HCT116 (cell line): ENCODE data around the gene CARNS1. TPM values are rescaled to one million over a fixed set of nuclear protein-coding genes. Genes with fewer than 3 reads are reported as not detected.

Source experiments
- ATAC-seq: fragments of 200-7000 bp; cut with Tn5 transposase; 2 replicates; pipeline ENCODE4 v1.9.1; 2020; ENCODE audit warnings: mild to moderate bottlenecking, moderate library complexity
- BruUV-seq: library from RNA; stranded (reverse); fragments of 400-500 nt; replicated peaks from 2 replicates; lab custom pipeline; 2021; lab: Mats Ljungman, UMichigan
- CTCF ChIA-PET: fragments of 300-600 bp; sonication (Branson Sonifier 250); formaldehyde crosslinking; loops from one replicate; lab custom pipeline; 2021; ENCODE audit warnings: antibody characterized with exemption; lab: Charles Lee
- POLR2A ChIA-PET: fragments of 300-600, 350-600 bp; sonication (Branson Sonifier 250); formaldehyde crosslinking; loops from one replicate; lab custom pipeline; 2021; ENCODE audit warnings: antibody characterized with exemption; lab: Charles Lee
- RAD21 ChIA-PET, 2 experiments: fragments of 300-600 bp; sonication (Branson Sonifier 250); formaldehyde crosslinking; loops; one replicate each; lab custom pipeline; 2023; ENCODE audit warnings: low total read pairs in 2 of 2; ENCODE audit not compliant: uncharacterized antibody in 2 of 2, unreplicated experiment in 2 of 2, low non-redundant PET in 1 of 2; lab: Charles Lee
- DNase-seq: peaks from one replicate; pipeline ENCODE4 v3.0.0-alpha.2; 2010; ENCODE audit warnings: low read depth, low spot score
- H2AFZ ChIP-seq: fragments of 200-600 bp; shearing (Covaris generic), sonication (generic); 2 replicates; pipeline ENCODE4 v1.6.1; 2017; ENCODE audit warnings: low read depth, mixed run types, mixed read lengths, antibody characterized with exemption, low read length; ENCODE audit not compliant: poor library complexity, severe bottlenecking
- H3K27ac ChIP-seq: 2 replicates; pipeline ENCODE4 v1.5.1; 2012; ENCODE audit warnings: low read depth, low read length
- H3K27me3 ChIP-seq: fragments of 200-600 bp; sonication (generic); 2 replicates; pipeline ENCODE4 v1.6.1; 2016; ENCODE audit warnings: mixed run types, low read length, mixed read lengths; ENCODE audit not compliant: insufficient read depth
- H3K36me3 ChIP-seq, 2 experiments: fragments of 200-500 bp in 1 of 2; fragments of 200-600 bp in 1 of 2; sonication (Bioruptor generic) in 1 of 2; sonication (generic) in 1 of 2; 2 replicates each; pipeline versions ENCODE4 v1.5.1 to v1.6.1; 2014 to 2016; ENCODE audit warnings: low read length in 2 of 2, inconsistent platforms in 1 of 2, mixed read lengths in 1 of 2, mixed run types in 1 of 2; ENCODE audit not compliant: insufficient read depth in 2 of 2, control insufficient read depth in 1 of 2
- H3K4me1 ChIP-seq, 2 experiments: fragments of 200-600 bp in 1 of 2; sonication (generic) in 1 of 2; 2 replicates each; pipeline versions ENCODE4 v1.5.1 to v1.6.1; 2012 to 2017; ENCODE audit warnings: low read length in 2 of 2, inconsistent platforms in 1 of 2, mild to moderate bottlenecking in 1 of 2, mixed read lengths in 1 of 2, mixed run types in 1 of 2, moderate library complexity in 1 of 2; ENCODE audit not compliant: insufficient read depth in 2 of 2, control insufficient read depth in 1 of 2
- H3K4me2 ChIP-seq: fragments of 200-600 bp; sonication (generic); 2 replicates; pipeline ENCODE4 v1.6.1; 2017; ENCODE audit warnings: mixed run types, low read length, mixed read lengths
- H3K4me3 ChIP-seq, 2 experiments: fragments of 200-600 bp in 1 of 2; sonication (generic) in 1 of 2; replicated peaks in 1 of 2; 2 replicates each; pipeline ENCODE4 v1.5.1; 2011 to 2016; ENCODE audit warnings: low read length in 2 of 2, control low read depth in 1 of 2, low read depth in 1 of 2, mild to moderate bottlenecking in 1 of 2, mixed read lengths in 1 of 2, mixed run types in 1 of 2
- H3K79me2 ChIP-seq: fragments of 200-600 bp; sonication (generic); 2 replicates; pipeline ENCODE4 v1.6.1; 2017; ENCODE audit warnings: mild to moderate bottlenecking, mixed run types, low read length, moderate library complexity, mixed read lengths; ENCODE audit not compliant: insufficient read depth
- H3K9ac ChIP-seq: fragments of 200-600 bp; sonication (generic); 2 replicates; pipeline ENCODE4 v1.6.1; 2016; ENCODE audit warnings: low read length, mixed read lengths
- H3K9me2 ChIP-seq: fragments of 200-600 bp; sonication (generic), shearing (Covaris generic); 2 replicates; pipeline ENCODE4 v1.6.1; 2017; ENCODE audit warnings: mixed run types, mild to moderate bottlenecking, moderate library complexity; ENCODE audit not compliant: insufficient read depth
- H3K9me3 ChIP-seq, 2 experiments: fragments of 200-500 bp in 1 of 2; fragments of 200-600 bp in 1 of 2; sonication (Bioruptor generic) in 1 of 2; sonication (generic) in 1 of 2; 2 replicates each; pipeline ENCODE4 v1.6.1; 2014 to 2017; ENCODE audit warnings: low read length in 2 of 2, mixed read lengths in 2 of 2, inconsistent platforms in 1 of 2, low read depth in 1 of 2, mild to moderate bottlenecking in 1 of 2, mixed run types in 1 of 2, moderate library complexity in 1 of 2; ENCODE audit not compliant: control insufficient read depth in 1 of 2, insufficient read depth in 1 of 2
- H4K20me1 ChIP-seq: fragments of 200-600 bp; sonication (generic), shearing (Covaris generic); 2 replicates; pipeline ENCODE4 v1.6.1; 2017; ENCODE audit warnings: mixed run types, mild to moderate bottlenecking, moderate library complexity; ENCODE audit not compliant: insufficient read depth
- ATF3 ChIP-seq: IDR thresholded peaks from 2 replicates; pipeline ENCODE4 v1.6.1; 2012
- ELF1 ChIP-seq: IDR thresholded peaks from 2 replicates; pipeline ENCODE4 v1.6.1; 2012; ENCODE audit warnings: low read depth, borderline replicate concordance
- EZH2 ChIP-seq: fragments of 200-600 bp; sonication (generic); IDR thresholded peaks from 2 replicates; pipeline ENCODE4 v1.6.1; 2017; ENCODE audit warnings: antibody characterized with exemption, mixed run types
- MAX ChIP-seq: IDR thresholded peaks from 2 replicates; pipeline ENCODE4 v1.6.1; 2012
- POLR2A ChIP-seq: IDR thresholded peaks from 2 replicates; pipeline ENCODE4 v1.7.0; 2011; ENCODE audit warnings: borderline replicate concordance; ENCODE audit not compliant: insufficient read depth, insufficient read length; ENCODE audit errors: extremely low read depth
- REST ChIP-seq: IDR thresholded peaks from 2 replicates; pipeline ENCODE4 v1.6.1; 2012; ENCODE audit warnings: low read depth
- SP1 ChIP-seq: IDR thresholded peaks from 2 replicates; pipeline ENCODE4 v1.6.1; 2012; ENCODE audit warnings: low read depth
- SRF ChIP-seq: IDR thresholded peaks from 2 replicates; pipeline ENCODE4 v1.6.1; 2012; ENCODE audit warnings: low read depth
- TCF7L2 ChIP-seq: IDR thresholded peaks from 2 replicates; pipeline ENCODE4 v1.7.0; 2011; ENCODE audit warnings: borderline replicate concordance, inconsistent platforms; ENCODE audit not compliant: insufficient read depth, insufficient read length; ENCODE audit errors: extremely low read depth
- intact Hi-C: fragments of 100-400 bp; cut with micrococcal nuclease; formaldehyde crosslinking; loops from 2 replicates; pipeline ENCODE4 v1.10.0; 2022
- total RNA-seq: library from RNA; stranded (reverse); gene quantifications from one replicate; pipeline ENCODE4 v1.2.1, GENCODE V29; 2021; ENCODE audit not compliant: unreplicated experiment

The CARNS1 gene
- total RNA-seq, 1 experiment from 2014 or later, result 1.0 TPM

- ChIA-PET CTCF (interaction anchor here (0.7 to 1.5 kb wide), 3 partner anchors 14 to 233 kb away, joined by 3 to 8 read pairs (median 4); partner anchors contain the start of gene PPP1CA), POLR2A (interaction anchor here (1.0 to 2.1 kb wide), 2 partner anchors 14 to 33 kb away, joined by 3 to 7 read pairs; partner anchors contain the start of gene PPP1CA), RAD21 (no interaction called here)
- no peak overlapping the region for H3K27ac ChIP-seq
- H3K9me3 ChIP-seq, result no peaks in the 10 kb centered on the region
- H3K4me3 ChIP-seq, result no peak overlapping the region
- ATAC-seq, result no peak
- no TSS peak for BruUV-seq
- H3K9ac ChIP-seq, result no peak overlapping the region
- H4K20me1 ChIP-seq, result no peaks in the 10 kb centered on the region
- no peaks in the 10 kb centered on the region for H3K9me2 ChIP-seq
- H2AFZ ChIP-seq, result no peak overlapping the region
- no peak for TF ChIP-seq POLR2A
- TF ChIP-seq ATF3, result no peak
- no peak for TF ChIP-seq ELF1
- no peak for TF ChIP-seq REST
- no peak for TF ChIP-seq TCF7L2
- TF ChIP-seq SRF, result no peak
- TF ChIP-seq MAX, result no peak
- no peak for TF ChIP-seq EZH2
- no peak for TF ChIP-seq SP1
- H3K27me3 ChIP-seq, result no peaks in the 10 kb centered on the region
- no peaks in the 10 kb centered on the region for H3K36me3 ChIP-seq
- H3K4me1 ChIP-seq, result peaks cover 16 to 45% of the 10 kb centered on the region in 2 experiments
- no peak for DNase-seq
- H3K4me2 ChIP-seq, result no peak overlapping the region
- intact Hi-C loops, result no loop called here
- peaks cover 11% of the 10 kb centered on the region; the same call in 1 of the 2 replicates for H3K79me2 ChIP-seq
Measured at GRCh38 chr11:67387518-67387917, 28.0 kb upstream of the CARNS1 start.
